IMR-90 (cell line): ENCODE data around the gene SEPTIN8. TPM values are rescaled to one million over a fixed set of nuclear protein-coding genes. Genes with fewer than 3 reads are reported as not detected.

Experiments used
- ATAC-seq: fragments of 200-7000 bp; cut with Tn5 transposase; 2 replicates; pipeline ENCODE4 v1.9.1; 2020; ENCODE audit warnings: low read depth, mild to moderate bottlenecking, moderate library complexity
- BruUV-seq: library from RNA; stranded (reverse); fragments of 400-500 nt; replicated peaks from 2 replicates; lab custom pipeline; 2021; lab: Mats Ljungman, UMichigan
- CTCF ChIA-PET: fragments of 300-600 bp; formaldehyde crosslinking; extraction: SDS; loops from one replicate; lab custom pipeline; 2021; ENCODE audit warnings: antibody characterized with exemption; lab: Yijun Ruan, JAX
- POLR2A ChIA-PET: fragments of 300-600 bp; sonication (Branson Sonifier 250); formaldehyde crosslinking; loops from one replicate; lab custom pipeline; 2022; ENCODE audit warnings: antibody characterized with exemption; ENCODE audit not compliant: unreplicated experiment; lab: Charles Lee
- DNase-seq: peaks from one replicate; pipeline ENCODE4 v3.0.0; 2013
- H2AFZ ChIP-seq: replicated peaks from 2 replicates; pipeline ENCODE3; 2013; ENCODE audit warnings: low read length, mild to moderate bottlenecking; ENCODE audit not compliant: poor library complexity
- H2AK5ac ChIP-seq: 2 replicates; pipeline ENCODE4 v1.6.1; 2013; ENCODE audit warnings: low read depth, low read length, inconsistent platforms
- H2AK9ac ChIP-seq: replicated peaks from 2 replicates; pipeline ENCODE3; 2013; ENCODE audit warnings: mild to moderate bottlenecking, low read depth, low read length, moderate library complexity; ENCODE audit not compliant: poor library complexity
- H2BK120ac ChIP-seq: 2 replicates; pipeline ENCODE4 v1.6.1; 2013; ENCODE audit warnings: low read depth, low read length, inconsistent platforms
- H2BK15ac ChIP-seq: 3 replicates; pipeline ENCODE4 v1.6.1; 2013; ENCODE audit warnings: low read depth, low read length, inconsistent platforms
- H2BK20ac ChIP-seq: 2 replicates; pipeline ENCODE4 v1.6.1; 2013; ENCODE audit warnings: low read depth, mild to moderate bottlenecking, inconsistent platforms, low read length, moderate library complexity
- H2BK5ac ChIP-seq: 2 replicates; pipeline ENCODE4 v1.6.1; 2013; ENCODE audit warnings: mild to moderate bottlenecking, low read depth, low read length, inconsistent platforms; ENCODE audit not compliant: poor library complexity, severe bottlenecking
- H3K14ac ChIP-seq: replicated peaks from 2 replicates; pipeline ENCODE4 v1.6.1; 2013; ENCODE audit warnings: low read depth, low read length, inconsistent platforms
- H3K18ac ChIP-seq: 2 replicates; pipeline ENCODE4 v1.6.1; 2013; ENCODE audit warnings: low read depth, low read length, control low read depth
- H3K23ac ChIP-seq: 2 replicates; pipeline ENCODE4 v1.6.1; 2013; ENCODE audit warnings: low read depth, low read length, inconsistent platforms
- H3K27ac ChIP-seq: 2 replicates; pipeline ENCODE4 v1.5.1; 2013; ENCODE audit warnings: mild to moderate bottlenecking, control low read depth, low read length; ENCODE audit not compliant: insufficient read depth
- H3K27me3 ChIP-seq: 2 replicates; pipeline ENCODE4 v1.6.1; 2013; ENCODE audit warnings: low read length; ENCODE audit not compliant: control insufficient read depth, insufficient read depth
- H3K36me3 ChIP-seq: 2 replicates; pipeline ENCODE4 v1.6.1; 2013; ENCODE audit warnings: low read length, mixed read lengths; ENCODE audit not compliant: control insufficient read depth, insufficient read depth
- H3K4ac ChIP-seq: 2 replicates; pipeline ENCODE4 v1.6.1; 2013; ENCODE audit warnings: low read depth, low read length, inconsistent platforms
- H3K4me1 ChIP-seq: 2 replicates; pipeline ENCODE4 v1.6.1; 2013; ENCODE audit warnings: low read length, mixed read lengths; ENCODE audit not compliant: control insufficient read depth, insufficient read depth
- H3K4me2 ChIP-seq: 2 replicates; pipeline ENCODE4 v1.6.1; 2013; ENCODE audit warnings: low read depth, mild to moderate bottlenecking, control low read depth, low read length, moderate library complexity
- H3K4me3 ChIP-seq: 2 replicates; pipeline ENCODE4 v1.5.1; 2013; ENCODE audit warnings: low read depth, mild to moderate bottlenecking, control low read depth, low read length, moderate library complexity; ENCODE audit not compliant: insufficient read depth
- H3K56ac ChIP-seq: 2 replicates; pipeline ENCODE4 v1.6.1; 2013; ENCODE audit warnings: low read length, inconsistent platforms; ENCODE audit not compliant: insufficient read depth; ENCODE audit errors: extremely low read depth
- H3K79me1 ChIP-seq, 2 experiments: 2 replicates each; pipeline ENCODE4 v1.6.1; 2013; ENCODE audit warnings: low read length in 2 of 2, inconsistent platforms in 1 of 2, low read depth in 1 of 2
- H3K9ac ChIP-seq: 2 replicates; pipeline ENCODE4 v1.6.1; 2013; ENCODE audit warnings: low read depth, low read length, control low read depth
- H3K9me1 ChIP-seq: 2 replicates; pipeline ENCODE4 v1.6.1; 2013; ENCODE audit warnings: low read length, inconsistent platforms; ENCODE audit not compliant: insufficient read depth
- H3K9me3 ChIP-seq: 2 replicates; pipeline ENCODE4 v1.6.1; 2013; ENCODE audit warnings: low read length; ENCODE audit not compliant: control insufficient read depth, insufficient read depth
- H4K20me1 ChIP-seq: 2 replicates; pipeline ENCODE4 v1.6.1; 2013; ENCODE audit warnings: low read length, inconsistent platforms; ENCODE audit not compliant: insufficient read depth
- H4K5ac ChIP-seq: 2 replicates; pipeline ENCODE4 v1.6.1; 2013; ENCODE audit warnings: mild to moderate bottlenecking, low read depth, low read length, control low read depth
- H4K8ac ChIP-seq, 2 experiments: 2 replicates each; pipeline ENCODE4 v1.6.1; 2013; ENCODE audit warnings: low read depth in 2 of 2, low read length in 2 of 2, control low read depth in 1 of 2, inconsistent platforms in 1 of 2
- H4K91ac ChIP-seq: 2 replicates; pipeline ENCODE4 v1.6.1; 2013; ENCODE audit warnings: low read depth, low read length, inconsistent platforms; ENCODE audit not compliant: insufficient read depth
- BHLHE40 ChIP-seq: fragments of 150-350 bp; IDR thresholded peaks from 2 replicates; pipeline ENCODE4 v1.6.1; 2016; ENCODE audit warnings: mild to moderate bottlenecking, low read depth, low read length
- CEBPB ChIP-seq: IDR thresholded peaks from 2 replicates; pipeline ENCODE4 v1.6.1; 2012; ENCODE audit warnings: low read depth, low read length, improper control_type of control experiment
- CHD1 ChIP-seq: IDR thresholded peaks from 2 replicates; pipeline ENCODE4 v1.6.1; 2012; ENCODE audit warnings: low read depth, low read length, improper control_type of control experiment
- CTCF ChIP-seq: conservative IDR thresholded peaks from 2 replicates; pipeline ENCODE4 v1.5.1; 2012; ENCODE audit warnings: mild to moderate bottlenecking, low read depth, low read length, improper control_type of control experiment
- ELK1 ChIP-seq: fragments of 150-350 bp; IDR thresholded peaks from 2 replicates; pipeline ENCODE4 v1.6.1; 2016; ENCODE audit warnings: low read depth, mild to moderate bottlenecking, low read length, moderate library complexity, borderline replicate concordance
- FOS ChIP-seq: fragments of 150-350 bp; IDR thresholded peaks from 2 replicates; pipeline ENCODE4 v1.6.1; 2016; ENCODE audit warnings: low read depth, low read length
- MAFK ChIP-seq: IDR thresholded peaks from 2 replicates; pipeline ENCODE4 v1.6.1; 2012; ENCODE audit warnings: low read depth, low read length, improper control_type of control experiment
- MAZ ChIP-seq: IDR thresholded peaks from 2 replicates; pipeline ENCODE4 v1.6.1; 2012; ENCODE audit warnings: low read depth, mild to moderate bottlenecking, low read length, improper control_type of control experiment, moderate library complexity, borderline replicate concordance
- MXI1 ChIP-seq: IDR thresholded peaks from 2 replicates; pipeline ENCODE4 v1.6.1; 2012; ENCODE audit warnings: low read depth, mild to moderate bottlenecking, low read length, moderate library complexity, borderline replicate concordance
- NFE2L2 ChIP-seq: fragments of 150-350 bp; IDR thresholded peaks from 2 replicates; pipeline ENCODE4 v1.6.1; 2016; ENCODE audit warnings: low read depth, mild to moderate bottlenecking, low read length
- POLR2A ChIP-seq: IDR thresholded peaks from 2 replicates; pipeline ENCODE4 v1.6.1; 2012; ENCODE audit warnings: mild to moderate bottlenecking, low read depth, low read length
- RAD21 ChIP-seq: IDR thresholded peaks from 2 replicates; pipeline ENCODE4 v1.6.1; 2012; ENCODE audit warnings: low read length, improper control_type of control experiment
- RCOR1 ChIP-seq: IDR thresholded peaks from 2 replicates; pipeline ENCODE4 v1.6.1; 2012; ENCODE audit warnings: mild to moderate bottlenecking, low read length, improper control_type of control experiment; ENCODE audit not compliant: insufficient replicate concordance
- RFX5 ChIP-seq: IDR thresholded peaks from 2 replicates; pipeline ENCODE4 v1.8.0; 2012; ENCODE audit warnings: low read depth, mild to moderate bottlenecking, low read length, moderate library complexity
- SMC3 ChIP-seq: fragments of 150-350 bp; IDR thresholded peaks from 2 replicates; pipeline ENCODE4 v1.6.1; 2016; ENCODE audit warnings: low read depth, mild to moderate bottlenecking, antibody characterized with exemption, low read length, moderate library complexity
- USF2 ChIP-seq: fragments of 150-350 bp; IDR thresholded peaks from 2 replicates; pipeline ENCODE4 v1.6.1; 2017; ENCODE audit warnings: mild to moderate bottlenecking, antibody characterized with exemption, low read length, low read depth
- WGBS, 2 experiments: methylation state at CpG; one replicate each; pipeline versions ENCODE4 v1.1.5 to v1.1.7; 2013; ENCODE audit warnings: missing lambda C conversion rate in 2 of 2; ENCODE audit not compliant: insufficient read length in 1 of 2; ENCODE audit errors: extremely low coverage in 2 of 2; 5-methylcytosine and 5-hydroxymethylcytosine counted together
- dilution Hi-C: fragments of 300-500 bp; cut with HindIII; formaldehyde crosslinking; loops from one replicate; pipeline ENCODE4 v1.14.3; 2018; ENCODE audit warnings: low sequenced_read_pairs; ENCODE audit not compliant: unreplicated experiment
- in situ Hi-C: fragments of 300-500 bp; cut with MboI; formaldehyde crosslinking; loops from 3 replicates; pipeline ENCODE4 v1.14.3; 2019; ENCODE audit warnings: low sequenced_read_pairs, inconsistent platforms, mixed read lengths
- intact Hi-C: fragments of 100-400 bp; cut with micrococcal nuclease; formaldehyde crosslinking; loops from 2 replicates; pipeline ENCODE4 v1.10.0; 2022
- polyA plus RNA-seq, 3 experiments: library from polyadenylated mRNA; depleted of rRNA; stranded (reverse); fragments of >200 nt; gene quantifications; 2 replicates each; pipeline ENCODE4 v1.2.3, GENCODE V29; 2012; ENCODE audit warnings: low replicate concordance in 1 of 3
- total RNA-seq: library from RNA; depleted of rRNA; stranded (reverse); fragments of >200 nt; gene quantifications from 2 replicates; pipeline ENCODE4 v1.2.3, GENCODE V29; 2012

Gene SEPTIN8
- total and polyA plus RNA-seq, 2 of the 4 experiments (the other 2 are of a cell fraction): 56.2 to 67.2 TPM

GRCh38 chr5:132778129-132778528, 1.1 kb upstream of the SEPTIN8 start:
- Histone ChIP-seq H2BK15ac (no peak overlapping the region; the same call in 2 of the 3 replicates), H2AK9ac (peak overlapping the region; percentile 59), H3K27me3 (no peaks in the 10 kb centered on the region), H2BK120ac (no peak overlapping the region), H3K4me3 (no peak overlapping the region), H3K36me3 (no peaks in the 10 kb centered on the region), H4K91ac (peak overlapping the region; percentile 78; the same call in 1 of the 2 replicates), H4K5ac (peak overlapping the region; percentile 1; the same call in 1 of the 2 replicates), H3K9me1 (peaks cover 25% of the 10 kb centered on the region), H3K18ac (no peak overlapping the region), H3K79me1 (peaks cover 23 to 44% of the 10 kb centered on the region in 2 experiments), H3K4me1 (peaks cover 17% of the 10 kb centered on the region), H2BK5ac (no peak overlapping the region), H3K9ac (no peak overlapping the region), H4K20me1 (peaks cover 20% of the 10 kb centered on the region), H3K4ac (peak overlapping the region; percentile 82), H4K8ac (peak overlapping the region; percentile 78 to 95; a peak in 3 of 4 replicates), H2AFZ (peak overlapping the region; percentile 98), H2AK5ac (peak overlapping the region; percentile 75; the same call in 1 of the 2 replicates), H3K4me2 (peak overlapping the region; percentile 79), H3K56ac (no peak overlapping the region), H2BK20ac (no peak overlapping the region), H3K27ac (no peak overlapping the region), H3K23ac (peak overlapping the region; percentile 90), H3K14ac (peak overlapping the region; percentile 54), H3K9me3 (no peaks in the 10 kb centered on the region)
- POLR2A ChIA-PET: no interaction called here
- TF ChIP-seq USF2 (no peak), MAZ (no peak), CEBPB (no peak), CTCF (no peak), ELK1 (no peak), RCOR1 (no peak), SMC3 (no peak), RFX5 (no peak), MAFK (no peak), NFE2L2 (no peak), MXI1 (no peak), POLR2A (no peak), CHD1 (no peak), RAD21 (no peak), FOS (no peak), BHLHE40 (no peak)
- BruUV-seq: no TSS peak
- in situ Hi-C loops: no loop called here
- WGBS, 2 experiments: 28% methylated on average over 2 of the region's 4 CpGs; no CpG with 5 or more reads in 1 of the 2 experiments
- ATAC-seq (no peak), DNase-seq (no peak)
- dilution Hi-C loops: no loop called here
- intact Hi-C loops: no loop called here
- CTCF ChIA-PET: interaction anchor here (1.5 kb wide), 1 partner anchor 42 kb away, joined by 3 read pairs; no protein-coding TSS in a partner anchor
